ENCODE results near the gene WNT16. TPM values are rescaled to one million over a fixed set of nuclear protein-coding genes. Genes with fewer than 3 reads are reported as not detected.

Gene WNT16
- total RNA-seq, 1 donor from 2014 or later = not detected

DNA sequence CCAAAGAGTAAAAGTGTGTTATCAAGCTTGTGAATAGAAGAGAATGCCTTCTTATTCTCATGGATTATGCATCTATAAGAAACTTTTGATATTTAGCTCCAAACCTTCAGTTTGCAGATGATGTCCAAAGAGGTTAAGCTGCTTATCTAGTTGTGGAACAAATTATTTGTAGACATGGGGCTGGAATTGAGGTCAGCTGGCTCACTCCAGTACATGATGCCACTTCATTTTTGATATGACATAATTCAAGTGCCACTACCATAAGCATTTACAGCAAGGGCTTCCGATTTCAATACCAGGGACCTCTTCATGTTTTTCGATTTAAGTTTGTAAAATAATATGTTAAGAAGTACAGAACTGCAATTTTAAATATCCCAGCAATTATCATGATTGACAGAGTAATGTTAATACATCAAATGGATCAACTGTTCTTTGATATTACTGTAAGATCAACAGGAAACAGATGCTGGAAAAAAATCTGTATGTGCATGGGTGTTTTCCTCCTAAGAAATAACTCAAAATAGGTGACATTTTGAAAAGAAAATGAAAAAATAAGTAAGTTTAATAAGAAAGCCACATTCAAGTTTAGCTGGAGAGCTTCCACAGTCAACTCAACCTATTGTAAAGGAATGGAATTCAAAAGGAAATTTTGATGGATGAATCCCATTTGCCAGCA, 54.6 kb downstream of the WNT16 start:
- Histone ChIP-seq H4K20me1 (ENCODE audit: low read depth) (peaks cover 39% of the 10 kb centered on the region), H3K79me2 (ENCODE audit: low read depth) (peaks cover 78% of the 10 kb centered on the region), H3K4me3 (no peak overlapping the region), H3K27ac (no peak overlapping the region), H3K4me1 (peaks cover 6% of the 10 kb centered on the region), H2AFZ (replicated peaks) (no peak overlapping the region), H3K9me3 (ENCODE audit: low read depth) (no peaks in the 10 kb centered on the region), H3K9ac (no peak overlapping the region), H3K36me3 (no peaks in the 10 kb centered on the region), H3K4me2 (no peak overlapping the region), H3F3A (ENCODE audit: low read depth) (no peaks in the 10 kb centered on the region), H3K27me3 (no peaks in the 10 kb centered on the region)
- Mint-ChIP-seq H3K4me3 (no peak overlapping the region), H3K9me3 (no peaks in the 10 kb centered on the region), H3K36me3 (peaks cover 7% of the 10 kb centered on the region), H3K4me1 (peaks cover 15% of the 10 kb centered on the region), H3K27ac (no peak overlapping the region), H3K27me3 (ENCODE audit: insufficient read depth, low read depth) (no peaks in the 10 kb centered on the region)
- DNase-seq (ENCODE audit: low spot score) = no peak
- TF ChIP-seq EZH2phosphoT487 (IDR thresholded peaks at IDR 0.05) (no peak), EZH2 (IDR thresholded peaks at IDR 0.05) (no peak)
- TF ChIP-seq, protein P1, sequence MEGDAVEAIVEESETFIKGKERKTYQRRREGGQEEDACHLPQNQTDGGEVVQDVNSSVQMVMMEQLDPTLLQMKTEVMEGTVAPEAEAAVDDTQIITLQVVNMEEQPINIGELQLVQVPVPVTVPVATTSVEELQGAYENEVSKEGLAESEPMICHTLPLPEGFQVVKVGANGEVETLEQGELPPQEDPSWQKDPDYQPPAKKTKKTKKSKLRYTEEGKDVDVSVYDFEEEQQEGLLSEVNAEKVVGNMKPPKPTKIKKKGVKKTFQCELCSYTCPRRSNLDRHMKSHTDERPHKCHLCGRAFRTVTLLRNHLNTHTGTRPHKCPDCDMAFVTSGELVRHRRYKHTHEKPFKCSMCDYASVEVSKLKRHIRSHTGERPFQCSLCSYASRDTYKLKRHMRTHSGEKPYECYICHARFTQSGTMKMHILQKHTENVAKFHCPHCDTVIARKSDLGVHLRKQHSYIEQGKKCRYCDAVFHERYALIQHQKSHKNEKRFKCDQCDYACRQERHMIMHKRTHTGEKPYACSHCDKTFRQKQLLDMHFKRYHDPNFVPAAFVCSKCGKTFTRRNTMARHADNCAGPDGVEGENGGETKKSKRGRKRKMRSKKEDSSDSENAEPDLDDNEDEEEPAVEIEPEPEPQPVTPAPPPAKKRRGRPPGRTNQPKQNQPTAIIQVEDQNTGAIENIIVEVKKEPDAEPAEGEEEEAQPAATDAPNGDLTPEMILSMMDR (IDR thresholded peaks at IDR 0.05) = no peak

DNA sequence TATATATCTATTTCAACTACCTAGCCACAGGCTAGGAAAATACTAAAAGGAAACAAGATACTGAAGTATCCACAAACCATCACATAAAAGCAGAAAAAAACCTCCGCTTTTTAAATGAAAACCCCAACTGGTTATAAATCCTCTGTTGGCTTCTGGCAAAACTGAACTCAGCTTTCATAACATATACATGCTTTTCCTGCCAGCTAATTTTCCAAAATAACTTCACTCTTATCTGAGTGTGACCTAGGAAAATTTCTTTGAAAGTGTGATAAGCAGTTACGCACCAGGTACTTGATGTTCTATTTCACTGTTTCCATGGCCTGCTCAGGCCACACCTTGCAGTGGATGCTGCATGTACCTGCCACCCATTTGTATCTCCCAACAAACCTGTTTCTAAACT, 55.5 kb downstream of the WNT16 start:
- Mint-ChIP-seq H3K27me3 (ENCODE audit: insufficient read depth, low read depth) (no peaks in the 10 kb centered on the region), H3K4me1 (peaks cover 15% of the 10 kb centered on the region), H3K4me3 (no peak overlapping the region), H3K9me3 (no peaks in the 10 kb centered on the region), H3K27ac (no peak overlapping the region), H3K36me3 (peaks cover 7% of the 10 kb centered on the region)
- peaks cover 6% of the 10 kb centered on the region for H3K4me1 ChIP-seq
- no peak overlapping the region for H3K27ac ChIP-seq
- peaks cover 87% of the 10 kb centered on the region for H3K79me2 ChIP-seq (ENCODE audit: low read depth)
- no peak for DNase-seq (ENCODE audit: low spot score)
- no peak overlapping the region for H3K9ac ChIP-seq
- H2AFZ ChIP-seq (replicated peaks) = no peak overlapping the region
- H3K9me3 ChIP-seq (ENCODE audit: low read depth) = no peaks in the 10 kb centered on the region
- H3K27me3 ChIP-seq = no peaks in the 10 kb centered on the region
- no peak overlapping the region for H3K4me2 ChIP-seq
- TF ChIP-seq, protein P1 (IDR thresholded peaks at IDR 0.05) = no peak
- TF ChIP-seq EZH2 (IDR thresholded peaks at IDR 0.05) = no peak
- no peak for TF ChIP-seq EZH2phosphoT487 (IDR thresholded peaks at IDR 0.05)
- H3K4me3 ChIP-seq = no peak overlapping the region
- H4K20me1 ChIP-seq (ENCODE audit: low read depth) = peaks cover 47% of the 10 kb centered on the region
- H3K36me3 ChIP-seq = no peaks in the 10 kb centered on the region
- H3F3A ChIP-seq (ENCODE audit: low read depth) = no peaks in the 10 kb centered on the region

GRCh38 chr7:121385056-121385799, 56.4 kb downstream of the WNT16 start:
- H3K4me3 Mint-ChIP-seq = no peak overlapping the region
- no peak overlapping the region for H3K9ac ChIP-seq

More at GRCh38 chr7:121385056-121385799, 56.4 kb downstream of the WNT16 start:
- peaks cover 6% of the 10 kb centered on the region for H3K4me1 ChIP-seq
- H3K4me3 ChIP-seq = no peak overlapping the region
- H3K4me2 ChIP-seq = no peak overlapping the region
- peaks cover 96% of the 10 kb centered on the region for H3K79me2 ChIP-seq (ENCODE audit: low read depth)
- no peak overlapping the region for H3K27ac ChIP-seq
- no peaks in the 10 kb centered on the region for H3K27me3 ChIP-seq
- H3K4me1 Mint-ChIP-seq = peaks cover 19% of the 10 kb centered on the region
- H3K9me3 ChIP-seq (ENCODE audit: low read depth) = no peaks in the 10 kb centered on the region
- peaks cover 56% of the 10 kb centered on the region for H4K20me1 ChIP-seq (ENCODE audit: low read depth)
- no peak for TF ChIP-seq EZH2 (IDR thresholded peaks at IDR 0.05)
- TF ChIP-seq EZH2phosphoT487 (IDR thresholded peaks at IDR 0.05) = no peak
- TF ChIP-seq, protein P1 (IDR thresholded peaks at IDR 0.05) = no peak
- no peaks in the 10 kb centered on the region for H3K36me3 ChIP-seq
- no peak overlapping the region for H2AFZ ChIP-seq (replicated peaks)
- no peaks in the 10 kb centered on the region for H3K9me3 Mint-ChIP-seq
- no peaks in the 10 kb centered on the region for H3K27me3 Mint-ChIP-seq (ENCODE audit: insufficient read depth, low read depth)
- H3F3A ChIP-seq (ENCODE audit: low read depth) = no peaks in the 10 kb centered on the region
- peaks cover 7% of the 10 kb centered on the region for H3K36me3 Mint-ChIP-seq
- no peak overlapping the region for H3K27ac Mint-ChIP-seq
- no peak for DNase-seq (ENCODE audit: low spot score)

Data from neural progenitor cell (in vitro differentiated cells).